ENCODE data around the gene VWA5B1. TPM values are rescaled to one million over a fixed set of nuclear protein-coding genes. Genes with fewer than 3 reads are reported as not detected.

Gene VWA5B1
- total RNA-seq, 1 donor from 2014 or later, result 0.10 TPM

GRCh38 chr1:20302108-20302471 is 11.4 kb downstream of the VWA5B1 start:
- peaks cover 5% of the 10 kb centered on the region for H3K36me3 Mint-ChIP-seq (ENCODE audit: unreplicated experiment)
- H3K9me3 Mint-ChIP-seq (ENCODE audit: unreplicated experiment), result peaks cover 3% of the 10 kb centered on the region
- no peak overlapping the region for H3K27ac Mint-ChIP-seq (ENCODE audit: unreplicated experiment)
- TF ChIP-seq CTCF (IDR thresholded peaks at IDR 0.05; ENCODE audit: partially characterized antibody, unreplicated experiment), result no peak
- no peak for DNase-seq
- H3K4me1 Mint-ChIP-seq (ENCODE audit: low read depth, unreplicated experiment), result no peaks in the 10 kb centered on the region
- H3K27me3 Mint-ChIP-seq (ENCODE audit: unreplicated experiment), result peaks cover 11% of the 10 kb centered on the region
- no peak overlapping the region for H3K4me3 Mint-ChIP-seq (ENCODE audit: unreplicated experiment)

GRCh38 chr1:20307026-20307425 is 16.4 kb downstream of the VWA5B1 start:
- no peak for DNase-seq
- no peaks in the 10 kb centered on the region for H3K4me1 Mint-ChIP-seq (ENCODE audit: low read depth, unreplicated experiment)
- H3K9me3 Mint-ChIP-seq (ENCODE audit: unreplicated experiment), result peaks cover 1% of the 10 kb centered on the region
- H3K4me3 Mint-ChIP-seq (ENCODE audit: unreplicated experiment), result no peak overlapping the region
- H3K27me3 Mint-ChIP-seq (ENCODE audit: unreplicated experiment), result peaks cover 15% of the 10 kb centered on the region
- TF ChIP-seq CTCF (IDR thresholded peaks at IDR 0.05; ENCODE audit: partially characterized antibody, unreplicated experiment), result no peak
- no peak overlapping the region for H3K27ac Mint-ChIP-seq (ENCODE audit: unreplicated experiment)
- H3K36me3 Mint-ChIP-seq (ENCODE audit: unreplicated experiment), result peaks cover 10% of the 10 kb centered on the region

GRCh38 chr1:20308569-20308968 is 17.9 kb downstream of the VWA5B1 start:
- no peaks in the 10 kb centered on the region for H3K9me3 Mint-ChIP-seq (ENCODE audit: unreplicated experiment)
- no peak for DNase-seq
- TF ChIP-seq CTCF (IDR thresholded peaks at IDR 0.05; ENCODE audit: partially characterized antibody, unreplicated experiment), result no peak
- H3K4me3 Mint-ChIP-seq (ENCODE audit: unreplicated experiment), result no peak overlapping the region
- no peaks in the 10 kb centered on the region for H3K4me1 Mint-ChIP-seq (ENCODE audit: low read depth, unreplicated experiment)
- peaks cover 10% of the 10 kb centered on the region for H3K36me3 Mint-ChIP-seq (ENCODE audit: unreplicated experiment)
- peaks cover 12% of the 10 kb centered on the region for H3K27me3 Mint-ChIP-seq (ENCODE audit: unreplicated experiment)
- no peak overlapping the region for H3K27ac Mint-ChIP-seq (ENCODE audit: unreplicated experiment)

- no peaks in the 10 kb centered on the region for H3K4me1 Mint-ChIP-seq (ENCODE audit: low read depth, unreplicated experiment)
- H3K4me3 Mint-ChIP-seq (ENCODE audit: unreplicated experiment), result no peak overlapping the region
- H3K9me3 Mint-ChIP-seq (ENCODE audit: unreplicated experiment), result peaks cover 4% of the 10 kb centered on the region
- TF ChIP-seq CTCF (IDR thresholded peaks at IDR 0.05; ENCODE audit: partially characterized antibody, unreplicated experiment), result no peak
- DNase-seq, result no peak
- H3K27me3 Mint-ChIP-seq (ENCODE audit: unreplicated experiment), result peaks cover 7% of the 10 kb centered on the region
- no peak overlapping the region for H3K27ac Mint-ChIP-seq (ENCODE audit: unreplicated experiment)
- peaks cover 11% of the 10 kb centered on the region for H3K36me3 Mint-ChIP-seq (ENCODE audit: unreplicated experiment)
Measured at GRCh38 chr1:20311289-20311688, 20.6 kb downstream of the VWA5B1 start.

- peaks cover 7% of the 10 kb centered on the region for H3K27me3 Mint-ChIP-seq (ENCODE audit: unreplicated experiment)
- H3K36me3 Mint-ChIP-seq (ENCODE audit: unreplicated experiment), result peaks cover 11% of the 10 kb centered on the region
- no peak for TF ChIP-seq CTCF (IDR thresholded peaks at IDR 0.05; ENCODE audit: partially characterized antibody, unreplicated experiment)
- H3K9me3 Mint-ChIP-seq (ENCODE audit: unreplicated experiment), result peaks cover 4% of the 10 kb centered on the region
- no peaks in the 10 kb centered on the region for H3K4me1 Mint-ChIP-seq (ENCODE audit: low read depth, unreplicated experiment)
- DNase-seq, result no peak
- H3K4me3 Mint-ChIP-seq (ENCODE audit: unreplicated experiment), result no peak overlapping the region
- H3K27ac Mint-ChIP-seq (ENCODE audit: unreplicated experiment), result no peak overlapping the region
Measured at GRCh38 chr1:20312310-20312709, 21.6 kb downstream of the VWA5B1 start.
